GM19395 (cell line): ENCODE results near the gene PIK3C3.
"Not testable (repeated sequence)": the region's sequence is repeated elsewhere in the genome, so short reads cannot be mapped to it uniquely, and the experiment has no call there.

Source experiments
- ATAC-seq: cut with Tn5 transposase; IDR thresholded peaks from one replicate; pipeline ENCODE4 v1.9.1; 2021; ENCODE audit warnings: mild to moderate bottlenecking, moderate library complexity; ENCODE audit not compliant: unreplicated experiment

Gene PIK3C3

GRCh38 chr18:42068030-42068429, 113.0 kb downstream of the PIK3C3 start:
- ATAC-seq, result no peak

GRCh38 chr18:42069036-42069435, 114.0 kb downstream of the PIK3C3 start:
- no peak for ATAC-seq

GRCh38 chr18:42072407-42072806, 117.4 kb downstream of the PIK3C3 start:
- no peak for ATAC-seq

- no peak for ATAC-seq
Measured at GRCh38 chr18:42074704-42075103, 119.7 kb downstream of the PIK3C3 start.

- ATAC-seq, result no peak
Measured at GRCh38 chr18:42078711-42079110, 123.7 kb downstream of the PIK3C3 start.

GRCh38 chr18:42080340-42080739, 125.3 kb downstream of the PIK3C3 start:
- no peak for ATAC-seq

- ATAC-seq, result no peak
Measured at GRCh38 chr18:42082415-42083234, 127.6 kb downstream of the PIK3C3 start.

GRCh38 chr18:42086288-42086687, 131.3 kb downstream of the PIK3C3 start:
- no peak for ATAC-seq

- ATAC-seq, result no peak
Measured at GRCh38 chr18:42087235-42087634, 132.2 kb downstream of the PIK3C3 start.

- no peak for ATAC-seq
Measured at GRCh38 chr18:42087876-42088275, 132.8 kb downstream of the PIK3C3 start.

GRCh38 chr18:42092848-42093247, 137.8 kb downstream of the PIK3C3 start:
- ATAC-seq, result no peak

GRCh38 chr18:42094875-42095274, 139.8 kb downstream of the PIK3C3 start:
- no peak for ATAC-seq

- ATAC-seq, result no peak
Measured at GRCh38 chr18:42095732-42096377, 140.8 kb downstream of the PIK3C3 start.

GRCh38 chr18:42100248-42100647, 145.2 kb downstream of the PIK3C3 start:
- no peak for ATAC-seq

- ATAC-seq, result no peak
Measured at GRCh38 chr18:42100911-42101310, 145.9 kb downstream of the PIK3C3 start.

GRCh38 chr18:42105394-42105793, 150.4 kb downstream of the PIK3C3 start:
- no peak for ATAC-seq

GRCh38 chr18:42106784-42107183, 151.8 kb downstream of the PIK3C3 start:
- ATAC-seq, result no peak

GRCh38 chr18:42107287-42107686, 152.3 kb downstream of the PIK3C3 start:
- ATAC-seq, result no peak

- ATAC-seq, result no peak
Measured at GRCh38 chr18:42107691-42108450, 152.8 kb downstream of the PIK3C3 start.

GRCh38 chr18:42112147-42112546, 157.1 kb downstream of the PIK3C3 start:
- not testable (repeated sequence) for ATAC-seq

- ATAC-seq, result peak; percentile 4
Measured at GRCh38 chr18:42112657-42113420, 157.8 kb downstream of the PIK3C3 start.
